Uterus (tissue), 4 donors: ENCODE data around the gene C22orf39. TPM values are rescaled to one million over a fixed set of nuclear protein-coding genes. Genes with fewer than 3 reads are reported as not detected.

ENCODE experiments used
- DNase-seq, 2 donors: peaks; one replicate each; pipeline ENCODE4 v3.0.0-alpha.2; 2019 to 2020
- H3K27ac ChIP-seq, 2 donors: fragments of 200-600 bp; sonication (generic); 1 replicate in 1 of 2; 2 replicates in 1 of 2; pipeline ENCODE4 v1.5.1; 2016 to 2018
- H3K27me3 ChIP-seq, 2 donors: fragments of 200-600 bp; sonication (generic); one replicate each; pipeline ENCODE4 v1.5.1; 2018 to 2019; ENCODE audit warnings: control low read depth in 1 of 2
- H3K36me3 ChIP-seq, 2 donors: fragments of 200-600 bp; sonication (generic); one replicate each; pipeline ENCODE4 v1.5.1; 2019; ENCODE audit warnings: control low read depth in 1 of 2
- H3K4me1 ChIP-seq, 2 donors: fragments of 200-600 bp; sonication (generic); one replicate each; pipeline ENCODE4 v1.5.1; 2018 to 2019; ENCODE audit warnings: control low read depth in 1 of 2
- H3K4me3 ChIP-seq, 2 donors: fragments of 200-600 bp; sonication (generic); 1 replicate in 1 of 2; 2 replicates in 1 of 2; pipeline ENCODE4 v1.5.1; 2018 to 2019; ENCODE audit warnings: mild to moderate bottlenecking in 1 of 2
- H3K9me3 ChIP-seq, 2 donors: fragments of 200-600 bp; sonication (generic); one replicate each; pipeline ENCODE4 v1.5.1; 2019; ENCODE audit warnings: control low read depth in 1 of 2
- CTCF ChIP-seq, 4 experiments: fragments of 200-600 bp in 2 of 4; fragments of 450-650 bp in 2 of 4; sonication (generic) in 2 of 4; IDR thresholded peaks; one replicate each; pipeline ENCODE4 v1.5.1; 2016 to 2019; ENCODE audit warnings: antibody characterized with exemption in 4 of 4, mild to moderate bottlenecking in 2 of 4, moderate library complexity in 1 of 4
- POLR2A ChIP-seq, 2 donors: fragments of 450-650 bp; IDR thresholded peaks; one replicate each; pipeline ENCODE4 v1.6.1; 2016; ENCODE audit warnings: antibody characterized with exemption in 2 of 2, mild to moderate bottlenecking in 1 of 2, moderate library complexity in 1 of 2
- intact Hi-C: fragments of 100-400 bp; cut with DNase I; formaldehyde crosslinking; loops from one replicate; pipeline ENCODE4 v1.15.1; 2023; ENCODE audit warnings: low total_unique reads
- total RNA-seq, 4 donors: library from RNA; depleted of rRNA in 3 of 4; stranded (reverse); fragments of >200 nt in 3 of 4; gene quantifications; one replicate each; pipeline versions ENCODE4 v1.1.0 to v1.2.4, GENCODE V29; 2014 to 2023
- donor health status: DM: yes; HTN: yes; CAD: no.

C22orf39 gene
- total RNA-seq, 4 donors from 2014 or later, result 38.4 to 112 (median 47.8) TPM

- no peaks in the 10 kb centered on the region for H3K9me3 ChIP-seq
- H3K4me3 ChIP-seq, result no peak overlapping the region
- DNase-seq, result no peak
- TF ChIP-seq POLR2A (IDR thresholded peaks at IDR 0.05) (no peak), CTCF (IDR thresholded peaks at IDR 0.05) (no peak)
- no peaks in the 10 kb centered on the region for H3K4me1 ChIP-seq
- no peaks in the 10 kb centered on the region for H3K27me3 ChIP-seq
- no peaks in the 10 kb centered on the region for H3K36me3 ChIP-seq
- intact Hi-C loops, result no loop called here
- no peak overlapping the region for H3K27ac ChIP-seq
These were observed 50.4 kb downstream of the C22orf39 start for GRCh38 chr22:19396934-19397733.

- Histone ChIP-seq H3K27me3 (no peaks in the 10 kb centered on the region), H3K9me3 (no peaks in the 10 kb centered on the region), H3K4me1 (no peaks in the 10 kb centered on the region), H3K4me3 (no peak overlapping the region), H3K36me3 (no peaks in the 10 kb centered on the region), H3K27ac (no peak overlapping the region)
- DNase-seq, result no peak
- TF ChIP-seq POLR2A (IDR thresholded peaks at IDR 0.05), result no peak
- TF ChIP-seq CTCF (IDR thresholded peaks at IDR 0.05), result no peak
- intact Hi-C loops, result no loop called here
These were observed 51.0 kb downstream of the C22orf39 start for GRCh38 chr22:19396561-19396933.

GRCh38 chr22:19395276-19395675 lies 52.2 kb downstream of the C22orf39 start:
- Histone ChIP-seq H3K4me3 (no peak overlapping the region), H3K4me1 (no peaks in the 10 kb centered on the region), H3K27ac (no peak overlapping the region), H3K36me3 (no peaks in the 10 kb centered on the region), H3K27me3 (no peaks in the 10 kb centered on the region), H3K9me3 (no peaks in the 10 kb centered on the region)
- DNase-seq, result no peak
- intact Hi-C loops, result no loop called here
- TF ChIP-seq CTCF (IDR thresholded peaks at IDR 0.05), result no peak
- TF ChIP-seq POLR2A (IDR thresholded peaks at IDR 0.05), result no peak

GRCh38 chr22:19394274-19395050 lies 53.0 kb downstream of the C22orf39 start:
- no peaks in the 10 kb centered on the region for H3K27me3 ChIP-seq
- no peaks in the 10 kb centered on the region for H3K36me3 ChIP-seq
- no peaks in the 10 kb centered on the region for H3K4me1 ChIP-seq
- TF ChIP-seq CTCF (IDR thresholded peaks at IDR 0.05), result no peak
- no peak for TF ChIP-seq POLR2A (IDR thresholded peaks at IDR 0.05)
- no peak for DNase-seq
- H3K9me3 ChIP-seq, result no peaks in the 10 kb centered on the region
- H3K4me3 ChIP-seq, result no peak overlapping the region
- intact Hi-C loops, result no loop called here
- no peak overlapping the region for H3K27ac ChIP-seq

GRCh38 chr22:19393704-19394103 lies 53.8 kb downstream of the C22orf39 start:
- H3K27me3 ChIP-seq, result no peaks in the 10 kb centered on the region
- H3K9me3 ChIP-seq, result no peaks in the 10 kb centered on the region
- no peak overlapping the region for H3K4me3 ChIP-seq
- no peaks in the 10 kb centered on the region for H3K36me3 ChIP-seq
- intact Hi-C loops, result no loop called here
- TF ChIP-seq CTCF (IDR thresholded peaks at IDR 0.05), result no peak
- TF ChIP-seq POLR2A (IDR thresholded peaks at IDR 0.05), result no peak
- no peak overlapping the region for H3K27ac ChIP-seq
- no peak for DNase-seq
- H3K4me1 ChIP-seq, result no peaks in the 10 kb centered on the region
